HG03457 (cell line): Measurements from ENCODE around the gene YAP1.

Source experiments
- ATAC-seq: cut with Tn5 transposase; IDR thresholded peaks from one replicate; pipeline ENCODE4 v1.9.1; 2021; ENCODE audit warnings: moderate number of reproducible peaks; ENCODE audit not compliant: unreplicated experiment

Gene YAP1

DNA sequence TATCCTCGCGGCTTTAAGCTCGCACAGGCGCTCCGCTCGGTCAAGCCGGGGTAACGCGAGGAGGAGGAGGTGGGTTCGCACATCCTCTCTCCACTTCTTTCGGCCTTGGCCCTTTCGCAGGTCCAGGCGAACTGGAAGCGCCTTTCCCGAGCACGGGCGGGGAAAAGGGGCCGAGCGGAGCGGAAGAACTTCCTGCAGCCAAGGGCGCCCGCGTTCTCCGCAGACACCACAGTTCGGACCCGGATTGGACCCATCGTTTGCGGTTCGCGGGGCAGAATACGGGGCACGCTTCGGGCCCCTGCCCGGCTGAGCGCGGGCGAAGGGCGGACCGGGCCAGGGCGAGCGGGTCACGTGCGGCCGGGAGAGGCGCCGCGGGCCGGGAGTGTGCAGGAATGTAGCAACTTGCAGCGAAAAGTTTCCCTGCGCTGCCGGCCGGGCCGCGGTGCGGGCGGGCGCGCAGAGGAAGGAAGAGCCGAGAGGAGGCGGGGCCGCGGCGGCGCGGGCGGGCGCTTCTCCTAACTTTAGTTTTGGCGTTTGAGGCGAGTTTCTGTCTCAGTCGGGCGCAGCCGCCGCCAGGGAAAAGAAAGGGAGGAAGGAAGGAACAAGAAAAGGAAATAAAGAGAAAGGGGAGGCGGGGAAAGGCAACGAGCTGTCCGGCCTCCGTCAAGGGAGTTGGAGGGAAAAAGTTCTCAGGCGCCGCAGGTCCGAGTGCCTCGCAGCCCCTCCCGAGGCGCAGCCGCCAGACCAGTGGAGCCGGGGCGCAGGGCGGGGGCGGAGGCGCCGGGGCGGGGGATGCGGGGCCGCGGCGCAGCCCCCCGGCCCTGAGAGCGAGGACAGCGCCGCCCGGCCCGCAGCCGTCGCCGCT is at the start of gene YAP1:
Gene YAP1, plus strand, starts transcription at position 552 of the 865 bp plus-strand sequence. CDS start 402 bp downstream, outside the sequence.
- ATAC-seq, result peak; percentile 67

DNA sequence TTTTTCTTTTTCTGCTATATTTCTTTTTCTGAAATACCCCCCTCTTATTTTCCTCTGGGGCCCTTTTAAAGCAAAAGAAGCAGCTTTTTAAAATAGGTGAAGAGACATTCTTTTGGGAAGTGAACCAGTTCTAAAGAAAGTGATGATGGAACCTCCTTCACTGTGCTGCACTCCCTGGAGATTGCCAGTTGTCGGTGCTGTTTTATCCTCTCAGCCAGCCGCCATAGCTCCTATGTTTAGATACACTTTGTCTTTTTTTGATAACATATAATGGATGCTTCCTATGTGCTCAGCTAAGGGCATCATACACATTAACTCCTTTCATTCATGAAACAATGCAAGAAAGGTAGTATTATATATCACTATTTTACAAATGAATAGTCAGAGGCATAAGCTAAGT is 49.0 kb upstream of the YAP1 start:
- ATAC-seq, result no peak

DNA sequence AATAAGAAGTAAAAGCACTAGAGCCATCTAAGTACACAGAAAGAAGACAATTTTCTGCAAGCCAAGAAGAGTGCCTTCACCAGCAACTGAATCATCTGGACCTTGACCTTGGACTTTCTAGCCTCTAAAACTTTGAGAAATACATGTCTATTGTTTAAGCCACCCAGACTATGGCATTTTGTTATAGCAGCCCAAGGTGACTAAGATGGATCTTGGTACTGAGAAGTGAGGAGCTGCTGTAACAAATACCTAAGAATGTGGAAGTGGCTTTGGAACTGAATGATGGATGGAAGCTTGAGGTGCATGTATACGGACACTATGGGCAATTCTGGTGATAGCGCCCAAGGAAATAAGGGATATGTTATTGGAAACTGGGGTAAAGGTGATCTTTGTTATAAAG is 48.1 kb upstream of the YAP1 start:
- no peak for ATAC-seq

- no peak for ATAC-seq
These were observed 45.9 kb upstream of the YAP1 start for GRCh38 chr11:102064316-102064715.

DNA sequence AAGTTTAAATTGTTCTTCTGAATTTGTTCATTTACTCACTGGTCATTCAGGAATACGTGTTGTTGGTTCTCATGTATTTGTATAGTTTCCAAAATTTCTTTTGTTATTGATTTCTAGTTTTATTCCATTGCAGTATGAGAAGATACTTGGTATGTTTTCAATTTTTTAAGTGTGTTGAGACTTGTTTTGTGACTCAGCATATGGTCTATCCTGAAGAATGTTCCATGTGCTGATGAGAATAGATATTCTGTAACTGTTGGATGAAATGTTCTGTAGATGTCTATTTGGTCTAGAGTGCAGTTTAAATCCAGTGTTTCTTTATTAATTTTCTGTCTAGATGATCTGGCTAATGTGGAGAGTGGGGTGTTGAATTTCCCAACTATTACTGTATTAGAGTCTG is 39.5 kb upstream of the YAP1 start:
- no peak for ATAC-seq

GRCh38 chr11:102071497-102072472 is 38.5 kb upstream of the YAP1 start:
- no peak for ATAC-seq

GRCh38 chr11:102073253-102073652 is 37.0 kb upstream of the YAP1 start:
- ATAC-seq, result no peak

GRCh38 chr11:102079625-102080024 is 30.6 kb upstream of the YAP1 start:
- ATAC-seq, result no peak

DNA sequence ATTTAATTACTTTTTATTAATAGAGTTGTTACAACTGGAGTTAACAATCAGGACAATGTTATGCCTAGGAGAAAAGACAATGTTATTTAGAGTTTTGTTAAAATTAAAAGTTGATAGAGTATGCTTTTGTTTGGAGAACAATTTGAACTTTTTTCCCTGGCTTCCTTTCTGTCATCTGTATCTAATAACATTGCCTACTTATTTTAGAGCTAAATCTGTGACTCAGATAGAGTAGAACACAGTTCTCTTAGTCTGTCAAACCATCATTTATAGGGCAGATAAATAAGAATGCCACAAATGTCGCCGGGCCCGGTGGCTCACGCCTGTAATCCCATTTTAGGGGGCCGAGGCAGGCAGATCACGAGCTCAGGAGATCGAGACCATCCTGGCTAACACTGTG is 28.9 kb upstream of the YAP1 start:
- ATAC-seq, result no peak

DNA sequence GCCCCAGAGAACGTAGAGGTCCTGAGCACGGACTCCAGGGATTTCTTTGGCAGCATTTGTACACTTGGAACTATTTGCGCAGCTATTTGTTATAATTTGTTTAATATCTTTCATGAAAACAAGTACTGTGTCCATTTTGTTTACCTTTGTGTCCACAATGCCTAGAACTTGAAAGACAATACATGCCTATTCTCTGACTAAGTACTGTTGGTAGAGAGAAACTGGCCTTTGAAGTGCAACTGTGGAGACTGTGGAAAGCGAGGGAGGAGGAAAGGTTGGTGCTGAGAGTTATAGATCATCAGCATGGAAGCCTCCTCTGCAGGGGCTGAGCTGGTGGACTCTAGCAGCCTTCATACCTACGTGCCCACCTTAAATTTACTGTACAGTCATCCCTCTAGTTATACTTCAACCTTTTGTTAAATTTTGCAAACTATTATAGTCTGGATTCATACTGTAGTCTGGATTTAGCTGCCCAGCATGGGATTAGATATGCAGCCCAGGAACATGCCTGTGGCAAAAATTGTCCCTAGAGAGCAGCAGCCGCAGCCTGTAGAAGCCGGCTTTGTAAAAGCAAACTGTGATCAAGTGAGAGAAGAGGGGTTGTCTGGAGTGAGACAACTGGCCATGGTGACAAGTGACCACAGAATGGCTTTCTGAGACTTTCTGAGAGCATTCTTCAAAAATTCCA is 24.2 kb upstream of the YAP1 start:
- no peak for ATAC-seq

DNA sequence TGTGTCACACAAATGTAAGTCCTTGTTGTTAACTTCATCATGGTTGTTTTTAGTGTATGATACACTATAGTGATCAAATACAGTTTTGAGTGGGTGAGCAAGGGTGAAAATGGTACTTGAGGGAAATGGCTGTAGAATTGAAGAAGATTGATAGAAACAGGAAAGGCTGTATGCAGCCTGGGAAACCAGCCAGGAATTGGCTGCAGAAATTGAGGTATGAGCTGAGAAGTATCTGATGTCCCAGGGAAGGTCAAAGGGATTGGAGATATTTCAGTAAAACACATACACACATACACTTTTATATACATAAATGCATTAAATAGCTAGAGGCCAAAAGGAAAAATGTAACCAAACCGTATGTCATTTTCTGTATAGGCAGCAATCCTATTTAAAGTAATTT is 13.1 kb upstream of the YAP1 start:
- ATAC-seq, result no peak

- no peak for ATAC-seq
These were observed 10.5 kb upstream of the YAP1 start for GRCh38 chr11:102099755-102100154.

GRCh38 chr11:102108734-102109440 is 1.4 kb upstream of the YAP1 start:
- ATAC-seq, result no peak

GRCh38 chr11:102110761-102111010 is 439 bp downstream of the YAP1 start:
- ATAC-seq, result peak; percentile 21

DNA sequence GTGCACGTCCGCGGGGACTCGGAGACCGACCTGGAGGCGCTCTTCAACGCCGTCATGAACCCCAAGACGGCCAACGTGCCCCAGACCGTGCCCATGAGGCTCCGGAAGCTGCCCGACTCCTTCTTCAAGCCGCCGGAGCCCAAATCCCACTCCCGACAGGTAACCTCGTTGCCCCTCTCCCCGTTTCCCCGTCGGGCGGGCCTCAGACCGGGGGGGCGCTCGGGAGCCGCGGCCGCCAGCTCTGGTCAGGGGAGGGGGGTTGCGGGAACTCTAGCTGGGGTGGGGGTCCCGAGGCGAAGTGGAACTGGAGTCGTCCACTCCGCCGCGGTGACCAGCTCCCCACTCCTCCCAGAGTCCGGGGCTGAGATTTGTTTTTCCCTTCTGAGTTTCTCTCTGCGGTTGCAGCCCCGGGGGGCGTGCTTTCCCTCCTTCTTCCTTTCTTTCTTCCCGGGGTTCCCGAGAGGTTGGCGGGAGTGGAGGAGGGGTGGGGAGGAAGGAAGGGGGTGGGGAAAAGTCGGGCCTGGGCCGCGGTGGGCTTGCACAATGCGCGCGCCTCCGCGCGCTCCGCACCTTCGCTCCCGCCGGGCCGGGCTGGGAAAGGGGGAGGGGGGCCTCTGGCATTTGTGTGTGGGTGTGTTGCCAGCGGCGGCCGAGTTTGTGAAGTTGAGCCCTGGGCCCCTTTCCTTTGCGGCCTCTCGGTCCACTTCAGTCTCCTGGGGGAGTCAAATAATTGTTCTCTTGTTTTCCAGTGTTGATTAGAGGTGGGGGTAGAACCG is 952 bp downstream of the YAP1 start:
- no peak for ATAC-seq

- ATAC-seq, result no peak
These were observed 1.7 kb downstream of the YAP1 start for GRCh38 chr11:102111787-102112508.

- ATAC-seq, result no peak
These were observed 2.2 kb downstream of the YAP1 start for GRCh38 chr11:102112509-102112821.

- ATAC-seq, result no peak
These were observed 3.8 kb downstream of the YAP1 start for GRCh38 chr11:102114032-102114431.

- no peak for ATAC-seq
These were observed 5.3 kb downstream of the YAP1 start for GRCh38 chr11:102115557-102115956.
